Prostate gland (tissue), 2 donors: ENCODE results near the gene IDH2. TPM values are rescaled to one million over a fixed set of nuclear protein-coding genes. Genes with fewer than 3 reads are reported as not detected.
A peak's percentile ranks its signal among the peaks of the same experiment; 100 is the strongest.

Experiments used
- DNase-seq: peaks from one replicate; pipeline ENCODE4 v3.0.0-alpha.2; 2019; ENCODE audit warnings: low spot score
- H3K27ac ChIP-seq, 2 donors: fragments of 200-600 bp; sonication (generic); 2 replicates each; pipeline ENCODE4 v1.5.1; 2017 to 2019
- H3K27me3 ChIP-seq: fragments of 200-600 bp; sonication (generic); replicated peaks from 2 replicates; pipeline ENCODE4 v1.5.1; 2019; ENCODE audit not compliant: insufficient read depth
- H3K36me3 ChIP-seq, 2 donors: fragments of 200-600 bp; sonication (generic); 1 replicate in 1 of 2; 2 replicates in 1 of 2; pipeline versions ENCODE4 v1.5.1 to v1.8.1; 2017 to 2019
- H3K4me1 ChIP-seq: fragments of 200-600 bp; sonication (generic); replicated peaks from 2 replicates; pipeline ENCODE4 v1.5.1; 2019
- H3K4me3 ChIP-seq, 2 donors: fragments of 200-600 bp; sonication (generic); 2 replicates each; pipeline ENCODE4 v1.5.1; 2017 to 2019
- H3K9me3 ChIP-seq: fragments of 200-600 bp; sonication (generic); 2 replicates; pipeline ENCODE4 v1.5.1; 2017
- POLR2A ChIP-seq: fragments of 450-650 bp; IDR thresholded peaks from one replicate; pipeline ENCODE4 v1.6.1; 2016; ENCODE audit warnings: antibody characterized with exemption, mild to moderate bottlenecking
- POLR2AphosphoS5 ChIP-seq: sonication (generic); formaldehyde crosslinking; IDR thresholded peaks from one replicate; pipeline ENCODE4 v1.6.1; 2017; ENCODE audit warnings: antibody characterized with exemption
- WGBS: methylation state at CpG from one replicate; pipeline ENCODE4 v1.1.5; 2018; 5-methylcytosine and 5-hydroxymethylcytosine counted together
- intact Hi-C: fragments of 100-400 bp; cut with DNase I; formaldehyde crosslinking; loops from one replicate; pipeline ENCODE4 v1.14.2; 2022
- total RNA-seq, 2 donors: library from RNA; depleted of rRNA; stranded (reverse); fragments of >200 nt; gene quantifications; one replicate each; pipeline ENCODE4 v1.1.0, GENCODE V29; 2016
- TF ChIP-seq, protein P1 (sequence below), 4 experiments: fragments of 200-600 bp in 2 of 4; fragments of 450-650 bp in 2 of 4; sonication (generic) in 2 of 4; IDR thresholded peaks; 1 replicate in 3 of 4; 2 replicates in 1 of 4; pipeline ENCODE4 v1.5.1; 2016 to 2019; ENCODE audit warnings: antibody characterized with exemption in 4 of 4, mild to moderate bottlenecking in 2 of 4, moderate library complexity in 2 of 4

The IDH2 gene
- total RNA-seq, 2 donors from 2014 or later = 98.1 to 190 TPM

DNA sequence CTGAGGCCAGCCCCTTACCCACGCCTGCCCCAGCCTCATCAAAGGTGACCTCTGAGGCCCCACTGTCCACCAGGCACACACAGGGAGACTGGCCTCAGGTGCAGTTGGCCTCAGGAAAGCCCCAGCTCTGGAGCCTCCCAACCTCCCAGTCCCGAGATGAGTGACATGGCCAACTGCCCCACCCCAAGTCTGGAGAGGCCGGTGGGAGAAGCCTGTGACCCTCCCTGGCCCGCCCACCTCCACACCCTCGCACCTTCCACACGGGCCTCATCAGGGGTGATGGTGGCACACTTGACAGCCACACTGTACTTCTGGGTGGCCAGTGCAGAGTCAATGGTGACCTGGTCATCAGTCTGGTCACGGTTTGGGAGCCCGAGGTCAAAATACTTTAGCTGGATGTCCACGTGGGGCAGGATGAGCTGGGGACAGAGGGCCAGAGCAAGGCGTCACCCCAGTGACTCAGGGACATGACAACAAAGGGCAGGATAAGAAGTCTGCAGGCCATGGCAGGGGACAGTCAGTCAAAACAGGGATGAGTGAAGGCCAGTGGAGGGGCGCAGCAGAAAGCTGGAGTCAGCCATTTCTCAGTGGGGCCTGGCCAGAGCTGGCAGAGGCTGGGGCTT, 11.9 kb downstream of the IDH2 start:
- intact Hi-C loops = no loop called here
- TF ChIP-seq, protein P1, sequence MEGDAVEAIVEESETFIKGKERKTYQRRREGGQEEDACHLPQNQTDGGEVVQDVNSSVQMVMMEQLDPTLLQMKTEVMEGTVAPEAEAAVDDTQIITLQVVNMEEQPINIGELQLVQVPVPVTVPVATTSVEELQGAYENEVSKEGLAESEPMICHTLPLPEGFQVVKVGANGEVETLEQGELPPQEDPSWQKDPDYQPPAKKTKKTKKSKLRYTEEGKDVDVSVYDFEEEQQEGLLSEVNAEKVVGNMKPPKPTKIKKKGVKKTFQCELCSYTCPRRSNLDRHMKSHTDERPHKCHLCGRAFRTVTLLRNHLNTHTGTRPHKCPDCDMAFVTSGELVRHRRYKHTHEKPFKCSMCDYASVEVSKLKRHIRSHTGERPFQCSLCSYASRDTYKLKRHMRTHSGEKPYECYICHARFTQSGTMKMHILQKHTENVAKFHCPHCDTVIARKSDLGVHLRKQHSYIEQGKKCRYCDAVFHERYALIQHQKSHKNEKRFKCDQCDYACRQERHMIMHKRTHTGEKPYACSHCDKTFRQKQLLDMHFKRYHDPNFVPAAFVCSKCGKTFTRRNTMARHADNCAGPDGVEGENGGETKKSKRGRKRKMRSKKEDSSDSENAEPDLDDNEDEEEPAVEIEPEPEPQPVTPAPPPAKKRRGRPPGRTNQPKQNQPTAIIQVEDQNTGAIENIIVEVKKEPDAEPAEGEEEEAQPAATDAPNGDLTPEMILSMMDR (IDR thresholded peaks at IDR 0.05) = no peak
- no peak for TF ChIP-seq POLR2A
- no peak for TF ChIP-seq POLR2AphosphoS5
- no peak overlapping the region for H3K4me3 ChIP-seq
- peaks cover 10 to 12% of the 10 kb centered on the region in 2 donors for H3K36me3 ChIP-seq
- 82% methylated on average over 11 of the region's 11 CpGs for WGBS
- no peaks in the 10 kb centered on the region for H3K9me3 ChIP-seq
- peaks cover 5% of the 10 kb centered on the region for H3K4me1 ChIP-seq
- H3K27ac ChIP-seq = no peak overlapping the region
- H3K27me3 ChIP-seq = no peaks in the 10 kb centered on the region
- no peak for DNase-seq

DNA sequence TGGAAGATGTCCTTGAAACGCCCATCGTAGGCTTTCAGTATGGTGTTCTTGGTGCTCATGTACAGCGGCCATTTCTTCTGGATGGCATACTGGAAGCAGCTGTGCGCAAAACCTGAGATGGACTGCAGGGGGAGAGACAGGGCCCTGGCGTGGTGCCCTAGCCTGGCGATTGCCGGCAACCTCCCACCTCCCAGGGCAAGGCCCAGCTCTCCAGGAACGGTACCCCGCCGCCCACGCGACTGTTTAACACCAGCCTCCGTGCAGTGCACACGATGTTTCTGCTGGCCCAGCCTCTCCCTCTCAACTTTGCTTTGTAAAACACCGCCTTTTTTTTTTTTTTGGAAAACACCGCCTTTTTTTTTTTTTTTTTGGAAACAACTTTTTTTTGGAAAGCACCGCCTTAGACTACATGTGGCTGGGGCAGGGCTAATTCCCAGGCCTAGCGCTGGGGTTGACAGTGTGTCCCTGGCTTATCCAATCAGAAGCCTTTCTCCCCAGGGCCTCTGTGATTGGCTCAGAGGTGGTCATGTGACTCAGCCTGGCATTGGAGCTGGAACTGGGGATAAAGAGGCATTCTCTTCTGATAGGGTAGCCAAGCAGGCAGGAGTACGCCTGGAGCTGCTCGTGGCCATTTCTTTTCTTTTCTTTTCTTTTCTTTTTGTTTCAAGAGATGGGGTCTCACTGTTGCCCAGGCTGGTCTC, 14.7 kb downstream of the IDH2 start:
- Histone ChIP-seq H3K27me3 (no peaks in the 10 kb centered on the region), H3K4me3 (no peak overlapping the region), H3K36me3 (peaks cover 16 to 19% of the 10 kb centered on the region in 2 donors), H3K4me1 (no peaks in the 10 kb centered on the region), H3K27ac (no peak overlapping the region), H3K9me3 (no peaks in the 10 kb centered on the region)
- WGBS = 78% methylated on average over 20 of the region's 20 CpGs
- TF ChIP-seq POLR2AphosphoS5 (no peak), POLR2A (no peak)
- TF ChIP-seq, protein P1 (IDR thresholded peaks at IDR 0.05) = peak in 1 of 4 experiments; percentile 13
- no peak for DNase-seq
- intact Hi-C loops = no loop called here

- H3K27ac ChIP-seq = no peak overlapping the region
- H3K4me1 ChIP-seq = no peaks in the 10 kb centered on the region
- no peaks in the 10 kb centered on the region for H3K9me3 ChIP-seq
- TF ChIP-seq POLR2A = no peak
- TF ChIP-seq, protein P1 (IDR thresholded peaks at IDR 0.05) = peak in 3 of 4 experiments; percentile 30 to 56 (median 47)
- 94% methylated on average over 7 of the region's 7 CpGs for WGBS
- DNase-seq = no peak
- peaks cover 19% of the 10 kb centered on the region in 2 donors for H3K36me3 ChIP-seq
- no peak overlapping the region for H3K4me3 ChIP-seq
- intact Hi-C loops = no loop called here
- H3K27me3 ChIP-seq = no peaks in the 10 kb centered on the region
Measured at GRCh38 chr15:90086868-90087268, 15.4 kb downstream of the IDH2 start.

- Histone ChIP-seq H3K9me3 (no peaks in the 10 kb centered on the region), H3K27ac (no peak overlapping the region), H3K36me3 (peaks cover 14 to 17% of the 10 kb centered on the region in 2 donors), H3K4me3 (no peak overlapping the region), H3K4me1 (no peaks in the 10 kb centered on the region), H3K27me3 (no peaks in the 10 kb centered on the region)
- no peak for DNase-seq
- intact Hi-C loops = no loop called here
- TF ChIP-seq, protein P1 (IDR thresholded peaks at IDR 0.05) = no peak
- TF ChIP-seq POLR2A (no peak), POLR2AphosphoS5 (no peak)
- 80% methylated on average over 3 of the region's 3 CpGs for WGBS
Measured at GRCh38 chr15:90085565-90085964, 16.7 kb downstream of the IDH2 start.
